ENCODE results near the gene SHISAL2B.

Gene SHISAL2B

DNA sequence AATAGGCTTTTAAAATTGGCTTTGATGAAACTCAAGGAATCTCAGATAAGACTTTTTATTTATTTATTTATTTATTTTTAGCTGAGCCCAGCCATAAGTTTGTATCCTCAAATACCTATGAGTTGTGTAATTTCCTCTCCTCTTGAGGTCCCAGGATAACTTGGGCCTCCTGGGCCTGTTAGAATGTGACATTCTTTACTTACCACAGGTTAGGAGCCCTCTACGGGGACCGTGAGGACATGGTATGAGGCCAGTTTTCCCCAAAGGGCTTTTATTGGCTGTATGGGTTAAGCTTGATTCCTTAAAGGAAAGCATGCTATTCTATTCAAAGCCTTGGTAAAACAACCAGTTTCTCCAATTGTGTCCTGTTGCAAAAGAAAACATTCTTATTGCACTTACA lies 16.9 kb downstream of the SHISAL2B start:
- TF ChIP-seq CTCF (IDR thresholded peaks at IDR 0.05), result no peak

- no peak for TF ChIP-seq CTCF (IDR thresholded peaks at IDR 0.05)
Observed at GRCh38 chr5:64722588-64722987, 32.3 kb downstream of the SHISAL2B start.

GRCh38 chr5:64727150-64727549 lies 36.8 kb downstream of the SHISAL2B start:
- no peak for TF ChIP-seq CTCF (IDR thresholded peaks at IDR 0.05)

- no peak for TF ChIP-seq CTCF (IDR thresholded peaks at IDR 0.05)
Observed at GRCh38 chr5:64742411-64742810, 52.1 kb downstream of the SHISAL2B start.

GRCh38 chr5:64742821-64743220 lies 52.5 kb downstream of the SHISAL2B start:
- no peak for TF ChIP-seq CTCF (IDR thresholded peaks at IDR 0.05)

DNA sequence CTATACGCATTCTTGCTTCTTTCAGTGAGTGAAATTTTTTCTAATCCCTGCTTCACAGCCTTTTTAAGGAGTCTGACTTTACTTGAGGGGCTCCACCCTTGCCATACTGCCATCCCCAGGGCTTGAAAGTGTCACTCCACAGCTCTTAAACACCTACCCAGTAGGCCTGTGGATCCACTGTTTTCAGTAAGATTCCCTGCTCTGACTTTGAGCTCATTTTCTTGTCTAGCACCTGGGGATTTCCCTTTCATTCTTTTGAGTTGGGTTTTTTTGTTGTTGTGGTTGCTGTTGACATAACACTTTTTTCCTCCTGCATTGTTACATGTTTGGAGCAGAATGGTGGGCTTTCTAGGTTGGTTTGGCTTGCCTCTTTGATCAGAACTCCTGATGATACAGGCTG lies 54.6 kb downstream of the SHISAL2B start:
- TF ChIP-seq CTCF (IDR thresholded peaks at IDR 0.05), result no peak

DNA sequence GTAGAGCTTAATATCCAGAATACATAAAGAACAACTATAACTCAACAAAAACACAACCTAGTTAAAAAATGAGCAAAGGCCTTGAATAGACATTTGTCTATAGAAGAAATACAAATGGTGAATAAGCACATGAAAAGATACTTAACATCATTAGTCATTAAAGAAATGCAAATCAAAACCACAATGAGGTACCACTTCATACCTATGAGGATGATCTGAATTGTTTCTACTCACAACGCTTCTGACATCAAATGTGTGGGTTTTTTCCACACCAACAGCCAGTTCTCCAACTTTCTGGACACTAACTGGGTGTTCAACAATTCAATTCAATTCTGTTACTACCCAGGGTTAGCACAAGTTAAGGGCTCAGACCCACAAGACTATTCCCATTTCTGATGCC lies 56.1 kb downstream of the SHISAL2B start:
- TF ChIP-seq CTCF (IDR thresholded peaks at IDR 0.05), result no peak

GRCh38 chr5:64749385-64749784 lies 59.1 kb downstream of the SHISAL2B start:
- no peak for TF ChIP-seq CTCF (IDR thresholded peaks at IDR 0.05)

All from LNCAP (cell line).